Activated CD8-positive, alpha-beta T cell treated with anti-CD3 and anti-CD28 coated beads, Interleukin-2, amount 10 ng/mL, durations not matched to agents 7 days and 5 days (primary cell): ENCODE measurements around the gene NPFFR1. TPM values are rescaled to one million over a fixed set of nuclear protein-coding genes. Genes with fewer than 3 reads are reported as not detected.

ENCODE experiments used
- ATAC-seq: fragments of 150-1000 bp; cut with Tn5 transposase; one replicate; pipeline ENCODE4 v1.10.0; 2021; ENCODE audit warnings: moderate library complexity
- CTCF ChIA-PET: fragments of 350-600 bp; sonication (Branson Sonifier 250); formaldehyde crosslinking; loops from one replicate; lab custom pipeline; 2021; ENCODE audit warnings: antibody characterized with exemption; lab: Charles Lee
- POLR2A ChIA-PET: fragments of 350-600 bp; sonication (Branson Sonifier 250); formaldehyde crosslinking; loops from one replicate; lab custom pipeline; 2021; ENCODE audit warnings: antibody characterized with exemption; lab: Charles Lee
- DNase-seq: peaks from one replicate; pipeline ENCODE4 v3.0.0-alpha.2; 2020
- H3K27ac Mint-ChIP-seq: one replicate; pipeline ENCODE4 v1.8.0; 2021; ENCODE audit warnings: mild to moderate bottlenecking, mixed read lengths
- H3K27me3 Mint-ChIP-seq: one replicate; pipeline ENCODE4 v1.8.0; 2021; ENCODE audit warnings: low read depth, mixed read lengths
- H3K36me3 Mint-ChIP-seq: one replicate; pipeline ENCODE4 v1.8.0; 2021; ENCODE audit warnings: low read depth, mixed read lengths
- H3K4me1 Mint-ChIP-seq: one replicate; pipeline ENCODE4 v1.8.0; 2021; ENCODE audit warnings: low read depth, mixed read lengths
- H3K4me3 Mint-ChIP-seq: one replicate; pipeline ENCODE4 v1.8.0; 2021; ENCODE audit warnings: mild to moderate bottlenecking, mixed read lengths
- H3K9me3 Mint-ChIP-seq: one replicate; pipeline ENCODE4 v1.8.0; 2022; ENCODE audit warnings: mixed read lengths; ENCODE audit not compliant: insufficient read depth
- total RNA-seq, 2 experiments: library from RNA; stranded (reverse); gene quantifications; one replicate each; pipeline ENCODE4 v1.2.3, GENCODE V29; 2021

The NPFFR1 gene
- total RNA-seq, 2 experiments from 2014 or later: not detected

GRCh38 chr10:70284542-70285475 is 1.0 kb upstream of the NPFFR1 start:
- no peaks in the 10 kb centered on the region for H3K36me3 Mint-ChIP-seq

DNA sequence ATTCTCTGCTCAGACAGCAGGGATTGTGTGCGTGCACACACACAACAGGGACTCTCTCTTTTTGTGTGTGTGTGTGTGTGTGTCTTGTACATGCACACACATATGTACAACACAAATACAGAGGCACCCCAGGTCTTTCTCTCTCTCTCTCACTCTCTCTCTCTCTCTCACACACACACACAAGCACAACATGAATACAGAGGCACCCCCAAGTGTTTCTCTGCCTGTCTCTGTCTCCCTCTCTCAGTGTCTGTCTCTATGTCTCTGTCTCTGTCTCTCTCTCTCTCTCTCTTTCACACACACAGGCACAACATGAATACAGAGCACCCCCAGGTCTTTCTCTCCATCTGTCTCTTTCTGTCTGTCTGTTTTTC is 746 bp downstream of the NPFFR1 start:
- DNase-seq (no peak), ATAC-seq (no peak)
- H3K9me3 Mint-ChIP-seq: no peaks in the 10 kb centered on the region
- CTCF ChIA-PET: interaction anchor here (1.5 kb wide), 1 partner anchor 81 kb away, joined by 4 read pairs; no protein-coding TSS in a partner anchor
- H3K36me3 Mint-ChIP-seq: no peaks in the 10 kb centered on the region
- POLR2A ChIA-PET: no interaction called here
- H3K4me1 Mint-ChIP-seq: peaks cover 3% of the 10 kb centered on the region
- H3K4me3 Mint-ChIP-seq: no peak overlapping the region
- peaks cover 69% of the 10 kb centered on the region for H3K27me3 Mint-ChIP-seq
- no peak overlapping the region for H3K27ac Mint-ChIP-seq

More at GRCh38 chr10:70284542-70285475, 1.0 kb upstream of the NPFFR1 start:
- ChIA-PET POLR2A (interaction anchor here (0.7 kb wide), 1 partner anchor 20 kb away, joined by 3 read pairs; no protein-coding TSS in a partner anchor), CTCF (interaction anchor here (1.2 kb wide), 1 partner anchor 7 kb away, joined by 3 read pairs; no protein-coding TSS in a partner anchor)
- peaks cover 75% of the 10 kb centered on the region for H3K27me3 Mint-ChIP-seq
- H3K9me3 Mint-ChIP-seq: no peaks in the 10 kb centered on the region
- H3K27ac Mint-ChIP-seq: no peak overlapping the region
- H3K4me3 Mint-ChIP-seq: no peak overlapping the region
- ATAC-seq (no peak), DNase-seq (no peak)
- H3K4me1 Mint-ChIP-seq: peaks cover 3% of the 10 kb centered on the region

DNA sequence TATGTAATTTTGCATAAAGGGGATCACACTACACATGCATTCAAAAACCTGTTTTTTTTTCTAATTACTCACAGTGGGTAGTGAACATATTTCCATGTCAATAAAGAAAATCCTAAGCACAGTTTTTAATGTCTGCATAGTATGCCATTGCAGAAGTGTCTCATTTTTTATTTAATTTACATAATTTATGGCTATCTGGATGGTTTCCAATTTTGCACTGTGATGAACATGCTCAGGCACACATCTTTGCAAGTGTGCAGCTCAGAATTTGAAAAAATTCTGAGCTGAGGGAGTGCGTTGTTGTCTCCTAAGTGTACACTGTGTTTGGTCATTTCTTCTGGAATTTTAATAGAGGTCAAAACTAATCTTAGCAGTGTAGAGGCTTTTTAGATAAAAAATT is 2.2 kb downstream of the NPFFR1 start:
- peaks cover 60% of the 10 kb centered on the region for H3K27me3 Mint-ChIP-seq
- CTCF ChIA-PET: interaction anchor here (0.9 to 2.2 kb wide), 4 partner anchors 9 to 83 kb away, joined by 3 to 10 read pairs (median 4); no protein-coding TSS in a partner anchor
- H3K9me3 Mint-ChIP-seq: no peaks in the 10 kb centered on the region
- H3K4me1 Mint-ChIP-seq: peaks cover 3% of the 10 kb centered on the region
- H3K27ac Mint-ChIP-seq: no peak overlapping the region
- no peak for DNase-seq
- POLR2A ChIA-PET: no interaction called here
- H3K4me3 Mint-ChIP-seq: no peak overlapping the region
- ATAC-seq: no peak
- H3K36me3 Mint-ChIP-seq: no peaks in the 10 kb centered on the region

GRCh38 chr10:70280099-70280498 is 3.7 kb downstream of the NPFFR1 start:
- Mint-ChIP-seq H3K27ac (no peak overlapping the region), H3K9me3 (no peaks in the 10 kb centered on the region), H3K4me3 (no peak overlapping the region), H3K27me3 (peaks cover 48% of the 10 kb centered on the region), H3K4me1 (peaks cover 3% of the 10 kb centered on the region), H3K36me3 (no peaks in the 10 kb centered on the region)
- DNase-seq: no peak
- ChIA-PET POLR2A (interaction anchor here (0.6 kb wide), 1 partner anchor 18 kb away, joined by 3 read pairs; no protein-coding TSS in a partner anchor), CTCF (no interaction called here)
- ATAC-seq: no peak

GRCh38 chr10:70277396-70278030 is 6.3 kb downstream of the NPFFR1 start:
- no peak for ATAC-seq
- no peak for DNase-seq
- no peaks in the 10 kb centered on the region for H3K36me3 Mint-ChIP-seq
- H3K9me3 Mint-ChIP-seq: no peaks in the 10 kb centered on the region
- CTCF ChIA-PET: interaction anchor here (1.5 to 1.7 kb wide), 2 partner anchors 10 to 87 kb away, joined by 5 read pairs; no protein-coding TSS in a partner anchor
- H3K4me3 Mint-ChIP-seq: no peak overlapping the region
- peaks cover 7% of the 10 kb centered on the region for H3K4me1 Mint-ChIP-seq
- POLR2A ChIA-PET: no interaction called here
- H3K27me3 Mint-ChIP-seq: peaks cover 26% of the 10 kb centered on the region
- H3K27ac Mint-ChIP-seq: no peak overlapping the region

DNA sequence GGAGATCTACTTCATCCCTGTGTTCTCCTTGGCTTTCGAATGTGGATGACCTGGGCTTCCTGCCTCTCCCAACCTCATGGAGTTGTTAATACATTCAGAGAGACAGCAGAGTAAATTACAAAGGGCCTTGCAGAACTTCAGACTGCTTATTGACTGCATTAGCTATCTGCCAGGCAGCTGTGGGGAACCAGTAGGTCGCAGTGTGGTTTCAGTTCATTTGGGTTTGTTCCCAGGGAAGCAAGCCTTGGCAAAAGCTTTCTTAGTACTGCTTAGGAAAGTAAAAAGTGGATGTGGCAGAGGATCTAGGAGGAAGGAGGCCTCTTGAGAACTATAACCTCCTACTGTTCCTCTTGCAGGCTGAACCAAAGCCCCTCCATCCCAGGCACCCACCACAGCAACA is 9.2 kb downstream of the NPFFR1 start:
- ATAC-seq (no peak), DNase-seq (no peak)
- H3K4me3 Mint-ChIP-seq: no peak overlapping the region
- no peaks in the 10 kb centered on the region for H3K9me3 Mint-ChIP-seq
- peaks cover 16% of the 10 kb centered on the region for H3K4me1 Mint-ChIP-seq
- H3K36me3 Mint-ChIP-seq: no peaks in the 10 kb centered on the region
- ChIA-PET POLR2A (no interaction called here), CTCF (interaction anchor here (0.8 to 2.7 kb wide), 4 partner anchors 10 to 90 kb away, joined by 3 to 14 read pairs (median 5); no protein-coding TSS in a partner anchor)
- no peak overlapping the region for H3K27ac Mint-ChIP-seq
- H3K27me3 Mint-ChIP-seq: peaks cover 1% of the 10 kb centered on the region

GRCh38 chr10:70272925-70273316 is 10.9 kb downstream of the NPFFR1 start:
- Mint-ChIP-seq H3K4me1 (peaks cover 16% of the 10 kb centered on the region), H3K27me3 (no peaks in the 10 kb centered on the region), H3K27ac (peak overlapping the region; percentile 23), H3K9me3 (no peaks in the 10 kb centered on the region), H3K36me3 (no peaks in the 10 kb centered on the region), H3K4me3 (no peak overlapping the region)
- ATAC-seq (peak; percentile 81), DNase-seq (no peak)
- ChIA-PET CTCF (interaction anchor here (0.6 to 10.5 kb wide), 36 partner anchors 8 to 189 kb away, joined by 3 to 132 read pairs (median 4); partner anchors contain the start of genes SAR1A and TYSND1), POLR2A (interaction anchor here (0.6 to 0.7 kb wide), 2 partner anchors 86 to 90 kb away, joined by 3 read pairs; no protein-coding TSS in a partner anchor)

GRCh38 chr10:70271996-70272924 is 11.5 kb downstream of the NPFFR1 start:
- POLR2A ChIA-PET: interaction anchor here (0.6 to 0.7 kb wide), 2 partner anchors 87 to 89 kb away, joined by 3 read pairs; no protein-coding TSS in a partner anchor
- Mint-ChIP-seq H3K9me3 (no peaks in the 10 kb centered on the region), H3K4me3 (no peak overlapping the region)

GRCh38 chr10:70270952-70271351 is 12.9 kb downstream of the NPFFR1 start:
- H3K9me3 Mint-ChIP-seq: no peaks in the 10 kb centered on the region
- ChIA-PET POLR2A (no interaction called here), CTCF (interaction anchor here (1.1 to 10.5 kb wide), 7 partner anchors 8 to 125 kb away, joined by 3 to 132 read pairs (median 3); partner anchors contain the start of gene TYSND1)
- DNase-seq (no peak), ATAC-seq (no peak)
- no peaks in the 10 kb centered on the region for H3K27me3 Mint-ChIP-seq
- H3K4me3 Mint-ChIP-seq: no peak overlapping the region
- no peaks in the 10 kb centered on the region for H3K36me3 Mint-ChIP-seq
- H3K27ac Mint-ChIP-seq: no peak overlapping the region
- peaks cover 28% of the 10 kb centered on the region for H3K4me1 Mint-ChIP-seq

More at GRCh38 chr10:70271996-70272924, 11.5 kb downstream of the NPFFR1 start:
- no peak for DNase-seq
- Mint-ChIP-seq H3K36me3 (no peaks in the 10 kb centered on the region), H3K27me3 (no peaks in the 10 kb centered on the region), H3K4me1 (peaks cover 19% of the 10 kb centered on the region), H3K27ac (no peak overlapping the region)
- ATAC-seq: peak; percentile 28
- CTCF ChIA-PET: interaction anchor here (0.6 to 10.5 kb wide), 37 partner anchors 9 to 190 kb away, joined by 3 to 132 read pairs (median 4); partner anchors contain the start of genes SAR1A and TYSND1

DNA sequence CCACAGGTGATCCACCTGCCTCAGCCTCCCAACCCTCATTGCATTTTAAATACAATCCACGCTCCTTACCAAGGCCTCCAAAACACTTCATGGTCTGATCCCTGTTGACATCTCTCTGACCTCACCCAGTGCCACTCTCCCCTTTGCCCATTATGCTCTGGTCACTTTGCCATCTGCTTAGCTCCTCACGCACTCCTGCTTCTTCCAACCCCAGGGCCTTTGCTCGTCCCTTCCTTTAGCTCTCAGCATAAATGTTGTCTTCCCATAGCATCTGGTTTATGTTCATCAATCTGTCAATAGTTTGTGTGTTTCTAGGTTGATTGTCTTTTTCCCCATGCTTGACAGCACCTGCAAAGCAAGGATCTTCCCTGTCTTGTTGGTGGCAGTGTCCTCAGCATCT is 14.1 kb downstream of the NPFFR1 start:
- Mint-ChIP-seq H3K27me3 (peaks cover 1% of the 10 kb centered on the region), H3K4me3 (no peak overlapping the region), H3K9me3 (no peaks in the 10 kb centered on the region), H3K27ac (no peak overlapping the region), H3K36me3 (no peaks in the 10 kb centered on the region), H3K4me1 (peaks cover 29% of the 10 kb centered on the region)
- POLR2A ChIA-PET: no interaction called here
- ATAC-seq (no peak), DNase-seq (no peak)
- CTCF ChIA-PET: interaction anchor here (0.8 to 10.5 kb wide), 7 partner anchors 8 to 124 kb away, joined by 3 to 132 read pairs (median 4); partner anchors contain the start of gene TYSND1
